Measurements from ENCODE around the gene SAPCD2.
"Not testable (repeated sequence)": the region's sequence is repeated elsewhere in the genome, so short reads cannot be mapped to it uniquely, and the experiment has no call there.

SAPCD2 gene

DNA sequence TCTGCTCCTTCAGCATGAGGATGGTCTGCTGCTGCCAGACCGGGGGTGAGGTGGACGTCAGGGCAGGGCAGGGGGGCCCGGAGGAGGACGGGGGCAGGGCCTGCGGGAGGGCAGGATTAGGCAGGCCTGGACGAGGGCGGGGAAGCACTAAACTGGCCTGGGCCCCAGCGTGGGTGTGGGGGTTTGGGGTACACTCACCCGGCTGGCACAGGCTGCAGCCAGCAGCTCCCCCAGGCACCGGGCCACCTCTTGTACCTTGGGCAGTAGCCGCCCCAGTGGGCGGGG lies 5.5 kb downstream of the SAPCD2 start:
- no peak for DNase-seq (ENCODE audit: low read depth)

DNA sequence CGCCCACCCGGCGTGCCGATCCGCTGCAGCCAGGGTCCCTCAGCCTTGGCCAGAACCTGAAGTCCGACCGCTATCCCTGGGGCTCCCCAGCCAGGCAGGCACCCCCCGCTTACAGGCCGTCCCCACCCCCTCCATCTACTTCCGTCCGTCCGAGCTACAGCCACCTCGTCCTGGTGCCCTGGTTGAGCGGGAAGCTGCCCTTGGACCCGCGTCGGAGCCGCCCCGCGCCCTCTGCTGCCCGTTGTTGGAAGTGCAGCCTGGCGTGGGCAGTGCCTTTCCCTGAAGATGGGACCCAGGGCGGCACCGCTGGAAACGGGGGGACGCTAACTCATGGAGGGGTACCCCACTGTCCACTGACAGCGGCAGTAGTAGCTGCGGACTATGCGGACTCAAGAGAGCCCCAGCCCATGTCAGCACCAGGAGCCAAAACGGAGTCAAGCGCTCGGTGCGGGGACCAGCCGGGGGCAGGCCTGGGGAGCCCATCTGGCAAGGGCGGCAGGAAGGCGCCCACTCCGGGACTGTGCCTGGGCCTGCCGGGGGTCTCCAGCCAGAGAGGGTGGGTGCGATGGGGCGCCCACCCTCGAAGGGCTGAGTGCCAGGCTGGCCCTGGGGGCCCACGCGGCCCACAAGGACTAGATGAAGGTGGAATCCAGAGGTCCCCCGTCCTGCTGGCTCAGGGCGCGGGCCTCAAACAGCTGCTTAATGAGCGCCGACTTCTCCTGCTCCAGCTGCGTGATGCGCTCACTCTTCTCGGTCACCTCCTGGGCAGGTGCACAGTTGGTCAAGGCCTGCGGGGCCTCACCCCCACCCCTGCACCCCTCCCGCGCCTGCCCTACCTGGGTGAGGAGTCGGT lies 6.1 kb downstream of the SAPCD2 start:
- peak; percentile 60 for DNase-seq (ENCODE audit: low read depth)

DNA sequence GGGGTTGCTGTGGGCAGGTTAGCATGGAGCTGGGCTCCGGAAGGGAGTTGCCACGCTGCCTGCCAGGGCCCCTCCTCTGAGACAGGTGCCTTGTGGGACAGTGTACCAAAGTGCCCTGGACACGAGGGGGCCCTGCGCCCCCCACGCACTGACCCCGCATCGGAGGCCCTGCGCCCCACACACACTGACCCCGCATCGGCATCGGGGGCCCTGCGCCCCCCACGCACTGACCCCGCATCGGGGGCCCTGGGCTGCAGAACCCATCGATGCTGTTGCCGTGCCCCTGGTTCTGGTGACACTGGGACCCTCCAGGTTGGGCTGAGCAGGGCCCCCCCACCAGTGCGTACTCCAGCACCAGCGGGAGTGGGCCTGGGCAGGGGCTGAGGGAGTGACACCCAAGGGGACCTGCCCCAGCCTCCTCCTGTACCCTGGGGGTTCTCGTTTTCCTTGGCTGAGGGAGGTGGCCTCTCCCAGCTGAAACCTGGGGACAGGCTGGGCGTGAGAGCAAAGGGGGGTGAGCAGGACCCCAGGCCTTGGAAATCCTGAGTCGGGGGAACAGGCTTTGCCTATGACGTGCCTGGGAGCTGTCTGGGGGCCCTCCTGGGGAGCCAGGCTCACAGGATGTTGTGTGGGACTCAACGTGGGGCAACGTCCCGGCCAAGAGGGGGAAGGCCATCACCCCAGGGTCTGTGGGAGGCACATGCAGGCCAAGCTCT lies 6.9 kb downstream of the SAPCD2 start:
- no peak for DNase-seq (ENCODE audit: low read depth)

DNA sequence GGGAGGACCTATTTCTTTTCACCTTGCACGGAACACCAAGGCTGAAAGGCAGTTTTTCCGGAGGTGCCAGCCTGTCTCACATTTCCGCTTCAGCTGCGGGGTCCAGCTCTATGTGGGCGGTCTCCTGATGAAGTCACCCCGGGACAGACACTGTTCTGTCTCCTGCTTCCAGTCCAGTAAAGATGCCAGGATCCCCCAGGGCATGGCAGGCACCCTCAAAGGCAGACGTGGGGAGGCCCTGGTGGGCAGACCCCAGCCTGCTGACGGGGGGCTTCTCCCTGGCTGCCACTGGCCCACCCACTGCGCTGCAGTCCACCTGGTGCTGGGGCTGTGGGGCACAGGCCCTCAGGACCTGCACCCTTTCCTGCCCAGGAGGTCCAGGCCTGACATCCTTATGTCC lies 7.6 kb downstream of the SAPCD2 start:
- DNase-seq (ENCODE audit: low read depth), result not testable (repeated sequence)

DNA sequence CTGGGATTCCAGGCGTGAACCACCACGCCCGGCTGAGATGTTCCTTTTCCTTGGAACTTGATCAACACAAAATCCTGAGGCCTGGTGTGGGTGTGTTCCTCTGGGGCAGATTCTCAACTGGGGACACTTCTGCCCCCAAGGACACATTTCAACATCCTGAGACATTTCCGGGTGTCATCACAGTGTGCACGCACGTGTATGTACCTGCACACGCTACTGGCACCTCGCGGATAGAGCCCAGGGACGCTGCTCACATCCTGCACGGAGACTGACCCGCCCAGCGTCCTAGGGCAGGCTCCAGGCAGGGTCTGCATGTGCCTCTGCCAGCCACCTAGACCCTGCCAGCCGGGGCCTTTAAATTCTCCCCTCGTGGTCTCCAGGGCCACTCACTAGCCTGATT lies 8.0 kb downstream of the SAPCD2 start:
- DNase-seq (ENCODE audit: low read depth), result no peak

DNA sequence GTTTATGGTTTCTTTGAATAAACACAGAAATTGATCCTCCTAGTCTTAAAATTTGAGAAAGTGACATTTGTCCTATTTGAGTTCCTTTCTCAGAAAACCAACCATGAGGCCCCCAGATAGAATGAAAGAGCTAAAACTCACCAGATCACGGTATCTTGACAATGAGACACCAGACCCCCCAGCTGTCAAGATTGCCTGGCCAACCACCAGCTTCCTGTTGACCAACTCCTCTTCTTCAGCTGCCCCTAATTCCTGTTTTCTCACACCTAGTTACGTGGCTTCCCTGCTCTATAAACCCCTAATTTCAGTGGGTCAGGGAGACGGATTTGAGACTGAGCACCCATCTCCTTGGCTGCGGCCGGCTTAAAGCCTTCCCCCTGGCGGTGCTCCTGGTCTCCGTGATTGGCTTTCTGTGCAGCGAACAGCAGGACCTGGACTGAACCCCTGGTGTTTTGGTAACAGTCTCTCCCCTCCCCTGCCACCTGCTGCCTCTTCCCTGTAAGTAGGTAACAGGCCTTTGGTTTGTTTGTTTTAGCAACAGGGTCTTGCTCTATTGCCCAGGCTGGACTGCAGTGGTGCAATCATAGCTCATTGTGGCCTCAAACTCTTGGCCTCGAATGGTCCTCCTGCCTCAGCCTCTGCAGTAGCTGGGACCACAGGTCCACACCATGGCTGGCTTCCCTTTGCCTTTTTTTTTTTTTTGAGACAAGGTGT lies 11.7 kb downstream of the SAPCD2 start:
- DNase-seq (ENCODE audit: low read depth), result no peak

DNA sequence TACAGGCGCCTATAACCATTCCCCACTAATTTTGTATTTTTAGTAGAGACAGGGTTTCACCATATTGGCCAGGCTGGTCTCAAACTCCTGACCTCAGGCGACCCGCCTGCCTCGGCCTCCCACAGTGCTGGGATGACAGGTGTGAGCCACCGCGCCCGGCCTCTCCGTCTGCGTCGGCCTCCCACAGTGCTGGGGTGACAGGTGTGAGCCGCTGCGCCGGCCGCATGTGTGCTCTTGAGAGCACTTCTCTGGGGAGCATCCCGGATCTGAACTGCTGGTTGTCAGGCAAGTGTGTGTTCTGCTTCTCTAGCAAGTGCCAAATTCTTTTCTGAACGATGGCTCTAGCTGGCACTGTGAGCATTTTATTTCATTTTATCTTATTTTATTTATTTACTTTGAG lies 12.8 kb downstream of the SAPCD2 start:
- no peak for DNase-seq (ENCODE audit: low read depth)

DNA sequence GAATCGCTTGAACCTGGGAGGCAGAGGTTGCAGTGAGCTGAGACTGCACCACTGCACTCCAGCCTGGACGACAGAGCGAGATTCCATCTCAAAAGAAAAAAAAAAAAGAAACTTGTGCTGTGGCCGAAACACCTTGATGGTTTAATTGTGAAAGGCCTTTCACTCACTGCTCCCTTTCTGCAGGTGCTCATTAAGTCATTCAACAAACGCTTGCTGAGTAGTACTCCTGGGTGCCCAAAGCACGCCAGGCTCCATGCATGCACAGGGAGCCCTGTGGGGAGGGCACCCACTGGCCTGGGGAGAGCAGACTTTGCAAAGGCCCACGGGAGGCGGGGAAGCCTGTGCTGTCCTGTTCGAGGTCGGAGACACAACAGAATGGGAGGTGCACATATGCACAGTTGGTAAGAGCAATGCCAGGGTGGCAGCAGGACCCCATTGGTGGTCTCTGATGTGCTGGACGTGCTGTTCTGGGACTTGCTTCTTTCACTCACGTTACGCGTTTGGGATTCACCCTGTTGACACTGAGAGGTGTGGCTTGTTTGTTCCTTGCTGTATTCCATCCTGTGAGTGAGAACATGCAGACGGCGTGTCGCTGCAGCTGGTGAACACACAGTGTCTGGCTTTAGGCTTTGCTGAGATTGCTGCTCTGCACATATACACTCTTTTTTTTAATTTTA lies 13.5 kb downstream of the SAPCD2 start:
- no peak for DNase-seq (ENCODE audit: low read depth)

DNA sequence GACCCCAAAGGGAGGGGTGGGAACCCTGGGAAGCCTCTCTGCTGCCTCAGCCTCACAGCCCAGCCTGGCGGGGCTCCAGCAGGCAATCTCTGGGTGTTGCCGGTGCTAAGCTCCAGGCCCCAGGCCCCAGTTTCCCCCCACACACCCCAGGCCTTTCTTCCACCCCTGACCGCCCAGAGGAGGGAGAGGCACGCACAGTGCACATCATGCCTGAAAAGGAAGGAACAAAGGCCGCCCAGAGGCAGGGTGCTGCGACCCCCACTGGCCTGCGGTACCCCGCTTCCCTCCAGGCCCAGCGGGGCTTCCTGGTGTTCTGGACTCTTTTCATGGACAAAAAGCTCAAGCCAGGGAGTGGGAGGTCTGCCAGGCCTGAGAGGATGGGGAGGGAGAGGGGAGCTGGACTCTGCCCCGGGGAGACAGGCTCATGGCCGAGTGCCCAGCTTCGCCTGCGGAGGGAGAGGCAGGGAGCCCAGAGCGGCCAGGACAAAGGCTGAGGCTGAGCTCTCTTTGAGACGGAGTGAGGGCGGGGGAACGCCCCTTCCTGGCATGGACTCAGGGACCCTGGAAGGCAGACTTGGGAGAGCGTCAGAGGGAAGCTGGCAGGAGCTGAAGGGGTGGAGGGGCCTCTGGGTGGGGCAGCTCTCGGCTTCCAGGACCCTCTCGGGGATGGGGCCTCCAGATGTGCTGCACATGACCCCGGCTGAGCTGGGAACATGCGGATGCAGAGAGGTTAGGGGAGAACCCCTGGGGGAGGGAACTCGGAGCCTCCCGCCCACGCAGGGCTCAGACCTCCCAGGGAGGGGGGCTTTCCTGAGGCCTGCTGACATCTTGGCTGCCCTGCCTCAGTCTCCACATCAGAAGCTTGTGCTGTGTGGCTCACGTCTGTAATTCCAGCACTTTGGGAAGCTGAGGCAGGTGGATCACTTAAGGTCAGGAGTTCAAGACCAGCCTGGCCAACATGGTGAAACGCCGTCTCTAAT lies 14.7 kb downstream of the SAPCD2 start:
- no peak for DNase-seq (ENCODE audit: low read depth)

DNA sequence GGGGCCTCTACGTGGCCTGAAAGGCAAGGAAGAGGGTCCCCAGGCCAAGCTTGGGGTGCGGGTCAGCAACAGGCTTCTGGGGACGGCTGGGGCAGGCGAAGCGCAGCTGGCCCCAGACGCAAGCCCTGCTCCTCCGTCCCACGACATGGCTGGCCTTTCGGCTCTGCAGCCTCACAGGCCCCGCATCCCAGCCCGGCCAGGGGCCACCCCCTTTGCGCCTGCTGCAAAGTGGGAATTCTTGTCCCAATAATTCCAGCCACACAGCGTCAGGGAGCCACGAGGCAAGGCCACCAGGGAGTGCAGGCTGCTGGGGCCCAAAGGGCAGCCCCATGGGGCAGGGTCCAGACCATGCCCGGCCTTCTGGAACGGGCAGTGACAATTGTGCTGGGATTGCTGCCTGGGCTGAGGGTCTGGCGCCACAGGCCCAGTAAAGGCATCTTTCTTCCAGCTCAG lies 15.4 kb downstream of the SAPCD2 start:
- DNase-seq (ENCODE audit: low read depth), result no peak

DNA sequence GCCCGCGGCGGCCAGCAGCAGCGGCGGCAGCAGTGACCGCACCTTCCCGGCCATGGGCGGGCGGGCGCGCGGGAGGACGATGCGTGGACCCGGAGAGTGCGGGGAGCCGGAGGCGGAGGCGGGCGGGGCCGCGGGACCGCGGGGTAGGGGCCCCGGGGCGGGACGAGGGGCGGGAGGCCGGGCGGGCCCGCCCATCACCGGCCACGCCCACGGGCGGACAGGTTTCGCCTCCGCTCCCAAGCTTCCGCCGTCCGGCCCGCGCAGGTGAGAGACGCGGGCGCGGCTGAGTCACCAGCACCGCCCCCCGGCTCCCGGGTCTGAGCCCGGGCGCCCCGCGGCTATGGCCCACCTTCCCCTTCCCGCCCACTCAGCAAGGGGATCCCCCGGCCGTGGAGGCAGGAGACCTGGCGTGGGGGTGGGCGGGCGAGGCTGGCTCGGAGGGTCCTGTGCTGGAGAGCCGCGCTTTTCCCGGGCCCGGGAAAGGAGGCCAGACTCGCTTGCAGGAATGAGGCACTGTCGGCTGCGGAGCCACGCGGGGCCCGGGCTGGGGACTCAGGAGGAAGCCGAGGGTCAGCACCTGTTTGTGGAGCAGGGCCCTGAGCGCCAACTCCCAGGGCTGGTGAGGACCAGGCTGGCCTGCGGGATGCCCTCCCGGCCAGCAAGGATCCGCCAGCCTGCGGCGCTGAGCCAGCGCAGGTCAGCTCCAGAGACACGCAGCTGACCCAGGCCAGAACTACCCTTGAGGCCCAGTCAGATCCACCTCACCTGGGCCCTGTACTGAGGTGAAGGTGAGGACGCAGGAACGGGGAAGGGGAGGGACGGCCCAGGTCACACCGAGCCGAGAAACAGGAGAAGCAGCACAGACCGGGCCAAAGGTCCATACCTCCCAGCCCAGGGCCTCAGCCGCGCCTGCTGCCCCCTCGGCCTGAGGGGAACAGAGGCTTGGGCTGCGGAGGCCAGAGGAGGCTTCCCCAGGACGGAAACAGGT lies 16.1 kb downstream of the SAPCD2 start, which contains the start of gene ENTPD2:
Gene ENTPD2, minus strand, starts transcription at position 118 of the 988 bp plus-strand sequence. Its CDS starts 64 bp downstream, at position 54.
- DNase-seq (ENCODE audit: low read depth), result no peak

DNA sequence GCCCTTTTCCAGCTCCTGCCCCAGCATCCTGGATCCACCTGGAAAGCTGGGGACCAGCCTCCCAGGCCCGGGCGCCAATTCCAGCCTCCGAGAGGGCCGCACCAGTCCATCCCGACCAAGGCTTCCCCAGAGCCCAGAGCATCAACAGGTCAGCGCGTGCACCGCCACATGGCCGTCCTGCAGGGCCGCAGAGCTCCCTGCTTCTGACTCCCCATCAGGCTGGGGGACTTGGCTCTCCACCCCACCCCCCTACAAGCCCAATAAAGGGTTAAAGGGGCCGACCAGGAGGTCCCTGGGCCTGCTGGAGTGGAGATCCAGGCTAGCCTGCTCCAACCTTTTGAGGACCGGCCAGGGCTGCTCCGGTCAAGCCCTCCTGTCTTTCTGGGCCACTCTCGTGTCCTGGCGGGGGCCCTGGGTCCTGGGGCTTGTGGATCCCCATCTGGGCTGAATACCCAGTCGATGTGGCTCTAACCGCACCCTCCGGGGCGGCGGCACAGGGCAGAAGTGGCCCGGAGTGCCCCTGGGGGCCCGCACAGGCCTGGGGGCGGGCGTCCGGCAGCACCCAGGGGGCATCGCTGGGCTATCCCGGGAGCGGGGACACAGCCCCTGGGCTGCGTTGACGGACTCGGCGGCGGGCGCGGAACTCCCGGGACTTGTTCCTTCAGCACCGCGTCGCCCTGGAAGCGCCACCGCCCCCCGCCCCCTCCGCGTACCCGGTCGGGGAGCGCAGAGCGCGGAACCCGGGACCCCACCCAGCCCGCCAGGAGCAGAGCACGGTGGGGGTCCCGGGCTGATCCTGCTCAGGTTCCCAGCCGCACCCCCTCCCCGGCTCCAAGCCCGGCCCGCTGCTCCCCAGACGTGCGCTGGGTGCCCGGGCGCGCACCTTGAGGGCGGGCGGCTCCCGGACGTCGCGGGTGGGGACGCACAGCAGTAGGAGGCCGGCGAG lies 17.1 kb downstream of the SAPCD2 start:
- no peak for DNase-seq (ENCODE audit: low read depth)

DNA sequence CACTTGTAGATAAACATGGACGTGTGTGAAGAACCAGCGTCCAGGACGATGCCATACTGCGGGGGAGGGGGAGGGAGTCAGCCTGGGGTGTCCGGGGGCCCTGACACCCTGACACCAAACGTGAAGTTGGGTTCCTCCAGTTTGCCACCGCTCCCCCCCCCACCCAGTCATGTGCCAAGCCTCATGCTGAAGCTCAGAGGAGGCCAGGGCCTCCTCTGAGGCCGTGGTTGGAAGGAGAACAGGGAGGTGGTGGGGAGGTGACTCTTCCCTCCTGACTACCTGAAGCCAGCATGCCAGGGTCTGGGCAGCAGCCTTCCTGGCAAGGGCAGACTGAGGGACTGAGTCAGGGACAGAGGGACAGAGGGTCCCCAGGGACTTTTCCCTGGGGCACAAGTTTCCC lies 18.1 kb downstream of the SAPCD2 start:
- no peak for DNase-seq (ENCODE audit: low read depth)

DNA sequence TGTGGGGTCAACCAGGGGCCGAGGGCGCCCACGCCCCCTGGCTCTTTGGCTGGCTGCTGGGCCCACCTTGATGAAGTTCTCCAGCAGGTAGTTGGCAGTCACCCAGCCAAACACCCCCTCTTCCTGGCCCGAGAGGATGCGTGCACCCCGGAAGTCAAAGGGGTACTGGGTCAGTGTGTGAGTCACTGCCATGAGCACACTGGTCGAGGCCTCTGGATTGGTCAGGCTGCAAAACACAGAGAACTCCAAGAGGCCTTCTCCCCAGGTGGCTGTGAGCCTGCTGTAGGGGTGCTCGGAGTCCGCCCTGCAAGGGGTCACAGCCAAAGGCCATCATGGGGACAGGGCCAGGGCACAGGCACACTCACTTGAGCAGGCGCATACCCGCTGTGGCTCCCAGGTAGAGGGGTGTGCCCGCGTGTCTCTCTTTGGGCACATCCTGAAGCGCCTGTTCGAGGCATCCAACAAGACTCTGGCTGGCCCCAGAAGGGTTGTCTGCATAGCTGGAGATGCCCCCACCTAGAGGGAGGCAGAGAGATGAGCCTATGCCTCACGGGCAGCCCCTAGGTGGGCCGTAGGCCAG lies 19.1 kb downstream of the SAPCD2 start:
- no peak for DNase-seq (ENCODE audit: low read depth)

DNA sequence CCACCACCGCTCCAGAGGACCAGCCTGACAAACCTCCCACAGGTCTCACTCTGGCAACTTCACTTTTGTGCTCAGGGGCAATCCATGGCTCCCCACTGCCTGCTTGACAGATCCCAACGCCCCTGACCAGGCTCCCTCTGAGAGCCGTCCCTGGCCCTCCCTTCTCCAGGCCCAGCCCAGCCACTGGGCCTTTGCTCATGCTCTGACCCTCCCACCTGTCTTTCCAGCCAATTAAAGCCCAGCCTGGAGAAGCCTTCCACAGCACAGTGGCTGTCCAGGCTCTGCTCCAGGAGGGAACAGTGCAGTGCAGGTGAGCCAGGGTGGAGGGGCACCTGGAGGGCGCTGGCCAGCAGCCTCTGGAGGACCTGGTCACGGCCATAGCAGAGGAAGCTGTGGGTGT lies 19.8 kb downstream of the SAPCD2 start:
- no peak for DNase-seq (ENCODE audit: low read depth)

DNA sequence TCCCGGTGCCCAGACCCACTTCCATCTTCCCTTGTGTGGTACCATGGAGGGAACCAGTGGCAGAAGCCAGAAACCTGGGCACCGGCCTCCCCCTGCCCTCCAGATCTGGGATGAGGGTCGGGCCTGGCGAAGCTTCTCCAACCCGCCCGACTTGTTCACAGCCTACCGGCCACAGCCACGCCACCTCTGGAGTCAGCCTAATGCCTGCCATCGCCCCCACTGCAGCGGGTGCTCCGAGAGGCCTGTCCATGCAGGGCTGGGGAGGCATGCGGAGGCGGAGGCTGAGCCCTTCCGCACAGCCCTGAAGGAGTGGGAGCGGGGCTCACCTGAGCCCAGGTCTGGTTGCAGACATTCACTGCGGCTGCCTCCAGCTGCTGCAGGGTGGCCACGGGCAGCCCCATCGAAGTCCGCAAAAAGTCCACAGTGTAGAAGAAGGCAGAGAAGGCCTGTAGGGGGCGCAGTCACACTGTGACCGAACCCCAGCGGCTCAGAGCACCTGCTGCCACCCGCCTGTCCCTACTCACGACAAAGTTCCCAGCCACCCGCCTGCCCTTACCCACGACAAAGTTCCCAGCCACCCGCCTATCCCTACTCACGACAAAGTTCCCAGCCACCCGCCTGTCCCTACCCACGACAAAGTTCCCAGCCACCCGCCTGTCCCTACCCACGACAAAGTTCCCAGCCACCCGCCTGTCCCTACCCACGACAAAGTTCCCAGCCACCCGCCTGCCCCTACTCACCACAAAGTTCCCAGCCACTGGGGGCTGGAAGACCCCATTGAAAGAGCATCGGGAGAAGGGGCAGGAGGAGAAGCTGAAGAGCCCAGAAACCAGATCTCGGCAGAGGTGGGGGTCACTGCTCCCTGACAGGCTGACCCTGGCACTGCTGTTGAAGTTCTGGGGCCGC lies 20.6 kb downstream of the SAPCD2 start:
- DNase-seq (ENCODE audit: low read depth), result peak; percentile 47
